Transverse colon (tissue), 4 donors: ENCODE measurements around the gene ARSG. TPM values are rescaled to one million over a fixed set of nuclear protein-coding genes. Genes with fewer than 3 reads are reported as not detected.

Source experiments
- DNase-seq: peaks from one replicate; pipeline ENCODE4 v3.0.0-alpha.2; 2019
- H3K27ac ChIP-seq, 4 donors: fragments of 200-600 bp; sonication (generic); 2 replicates each; pipeline ENCODE4 v1.5.1; 2016 to 2018; ENCODE audit warnings: inconsistent platforms in 4 of 4
- H3K27me3 ChIP-seq: fragments of 200-600 bp; sonication (generic); 2 replicates; pipeline ENCODE4 v1.5.1; 2017; ENCODE audit warnings: inconsistent platforms
- H3K36me3 ChIP-seq, 4 donors: fragments of 200-600 bp; sonication (generic); 2 replicates each; pipeline ENCODE4 v1.5.1; 2017 to 2019; ENCODE audit warnings: inconsistent platforms in 4 of 4
- H3K4me1 ChIP-seq, 4 donors: fragments of 200-600 bp; sonication (generic); 2 replicates each; pipeline ENCODE4 v1.5.1; 2017 to 2020; ENCODE audit warnings: inconsistent platforms in 4 of 4
- H3K4me3 ChIP-seq, 4 donors: fragments of 200-600 bp; sonication (generic); 1 replicate in 1 of 4; 2 replicates in 3 of 4; pipeline versions ENCODE4 v1.5.1 to v1.6.1; 2017 to 2019; ENCODE audit warnings: inconsistent platforms in 4 of 4
- H3K9me3 ChIP-seq, 2 donors: fragments of 200-600 bp; sonication (generic); 2 replicates each; pipeline ENCODE4 v1.5.1; 2017 to 2019; ENCODE audit warnings: inconsistent platforms in 2 of 2
- EP300 ChIP-seq: sonication (generic); formaldehyde crosslinking; IDR thresholded peaks from one replicate; pipeline ENCODE4 v1.6.1; 2017; ENCODE audit warnings: antibody characterized with exemption, low read depth
- POLR2A ChIP-seq: fragments of 450-650 bp; IDR thresholded peaks from one replicate; pipeline ENCODE4 v1.6.1; 2016; ENCODE audit warnings: antibody characterized with exemption, mild to moderate bottlenecking, moderate library complexity
- POLR2AphosphoS5 ChIP-seq, 3 donors: sonication (generic); formaldehyde crosslinking; IDR thresholded peaks; one replicate each; pipeline ENCODE4 v1.6.1; 2016; ENCODE audit warnings: antibody characterized with exemption in 3 of 3
- WGBS, 2 donors: methylation state at CpG; one replicate each; pipeline ENCODE4 v1.1.5; 2018; ENCODE audit warnings: low coverage in 1 of 2; 5-methylcytosine and 5-hydroxymethylcytosine counted together
- in situ Hi-C, 4 donors: fragments of 200-750 bp; cut with MboI; loops; one replicate each; pipeline versions ENCODE4 v1.15.0 to v1.15.1; 2017; ENCODE audit warnings: low sequenced_read_pairs in 3 of 4, low pct_ligation_motif_present in 1 of 4, low pct_unique_long_range_greater_than_20kb in 1 of 4
- intact Hi-C: fragments of 100-400 bp; cut with DNase I; formaldehyde crosslinking; loops from one replicate; pipeline ENCODE4 v1.15.1; 2023; ENCODE audit warnings: low total_unique reads
- total RNA-seq, 4 donors: library from RNA; depleted of rRNA; stranded (reverse); fragments of >200 nt; gene quantifications; one replicate each; pipeline ENCODE4 v1.1.0, GENCODE V29; 2016
- TF ChIP-seq, protein P1 (sequence below), 5 experiments: fragments of 200-600 bp in 3 of 5; fragments of 450-650 bp in 2 of 5; sonication (generic) in 3 of 5; IDR thresholded peaks; 1 replicate in 2 of 5; 2 replicates in 3 of 5; pipeline ENCODE4 v1.5.1; 2016 to 2017; ENCODE audit warnings: antibody characterized with exemption in 5 of 5, inconsistent platforms in 3 of 5, mild to moderate bottlenecking in 2 of 5, moderate library complexity in 1 of 5

The ARSG gene
- total RNA-seq, 4 donors from 2014 or later = 0.41 to 4.4 (median 1.6) TPM; not detected in 1

DNA sequence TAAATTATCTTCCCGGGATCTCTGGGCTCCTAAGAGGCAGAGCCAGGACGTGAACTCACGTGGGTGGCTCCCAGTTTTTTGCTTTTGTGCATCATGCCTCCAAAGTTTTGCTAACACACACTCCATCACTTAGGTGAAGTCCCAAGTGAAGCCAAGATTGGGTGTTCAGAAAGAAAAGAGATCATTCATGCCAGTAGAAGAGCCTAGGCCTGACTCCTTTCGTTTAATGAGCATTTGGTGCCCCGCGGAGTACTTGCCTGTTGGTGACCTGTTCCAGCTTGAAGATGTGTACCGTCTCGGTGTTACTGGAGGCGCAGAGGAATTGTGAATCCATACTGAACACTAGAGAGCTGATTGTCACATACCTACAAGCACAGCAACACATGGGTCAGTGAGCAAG lies 141.9 kb downstream of the ARSG start:
- peaks cover 0 to 69% (median 29%) of the 10 kb centered on the region in 4 donors for H3K36me3 ChIP-seq
- in situ Hi-C loops (loop anchor here in 2 of 4 donors (10.0 kb wide), 1 partner anchor 168 kb away; no protein-coding TSS in a partner anchor), intact Hi-C loops (loop anchor here (10.0 kb wide), 1 partner anchor 1972 kb away; no protein-coding TSS in a partner anchor)

DNA sequence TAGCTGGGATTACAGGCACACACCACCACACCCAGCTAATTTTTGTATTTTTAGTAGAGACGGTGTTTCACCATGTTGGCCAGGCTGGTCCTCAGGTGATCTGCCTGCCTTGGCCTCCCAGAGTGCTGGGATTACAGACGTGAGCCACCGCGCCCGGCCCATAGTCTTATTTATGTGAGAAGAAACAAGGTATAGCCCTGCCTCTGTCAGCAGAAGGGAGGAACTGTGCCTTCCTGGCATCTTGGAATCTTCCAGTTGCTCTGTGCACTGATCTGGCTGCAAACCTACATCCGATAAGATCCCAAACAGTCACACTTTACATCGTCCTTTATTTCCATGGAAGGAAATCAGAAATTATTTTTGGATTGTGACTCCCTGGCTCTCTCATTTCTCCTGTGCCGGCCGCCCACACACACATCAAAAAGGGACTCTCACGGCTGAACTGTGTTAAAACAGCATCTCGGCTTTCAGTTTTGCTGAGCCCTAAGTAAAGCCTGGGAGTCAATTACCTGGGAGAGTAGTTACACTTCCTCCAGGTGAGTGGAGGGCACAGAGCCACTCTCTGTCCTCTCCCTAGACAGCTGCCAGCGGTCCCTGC lies 142.7 kb downstream of the ARSG start:
- intact Hi-C loops = loop anchor here (10.0 kb wide), 1 partner anchor 1971 kb away; no protein-coding TSS in a partner anchor
- TF ChIP-seq POLR2AphosphoS5 (IDR thresholded peaks at IDR 0.05) (no peak), POLR2A (no peak), EP300 (no peak)
- TF ChIP-seq, protein P1, sequence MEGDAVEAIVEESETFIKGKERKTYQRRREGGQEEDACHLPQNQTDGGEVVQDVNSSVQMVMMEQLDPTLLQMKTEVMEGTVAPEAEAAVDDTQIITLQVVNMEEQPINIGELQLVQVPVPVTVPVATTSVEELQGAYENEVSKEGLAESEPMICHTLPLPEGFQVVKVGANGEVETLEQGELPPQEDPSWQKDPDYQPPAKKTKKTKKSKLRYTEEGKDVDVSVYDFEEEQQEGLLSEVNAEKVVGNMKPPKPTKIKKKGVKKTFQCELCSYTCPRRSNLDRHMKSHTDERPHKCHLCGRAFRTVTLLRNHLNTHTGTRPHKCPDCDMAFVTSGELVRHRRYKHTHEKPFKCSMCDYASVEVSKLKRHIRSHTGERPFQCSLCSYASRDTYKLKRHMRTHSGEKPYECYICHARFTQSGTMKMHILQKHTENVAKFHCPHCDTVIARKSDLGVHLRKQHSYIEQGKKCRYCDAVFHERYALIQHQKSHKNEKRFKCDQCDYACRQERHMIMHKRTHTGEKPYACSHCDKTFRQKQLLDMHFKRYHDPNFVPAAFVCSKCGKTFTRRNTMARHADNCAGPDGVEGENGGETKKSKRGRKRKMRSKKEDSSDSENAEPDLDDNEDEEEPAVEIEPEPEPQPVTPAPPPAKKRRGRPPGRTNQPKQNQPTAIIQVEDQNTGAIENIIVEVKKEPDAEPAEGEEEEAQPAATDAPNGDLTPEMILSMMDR (IDR thresholded peaks at IDR 0.05) = no peak

More for the DNA sequence above, 141.9 kb downstream of the ARSG start:
- DNase-seq = no peak
- no peaks in the 10 kb centered on the region for H3K9me3 ChIP-seq
- peaks cover 0 to 22% (median 13%) of the 10 kb centered on the region in 4 donors for H3K4me1 ChIP-seq
- TF ChIP-seq POLR2AphosphoS5 (IDR thresholded peaks at IDR 0.05) (no peak), POLR2A (no peak), EP300 (no peak)
- TF ChIP-seq, protein P1 (IDR thresholded peaks at IDR 0.05) = no peak
- no peak overlapping the region for H3K27ac ChIP-seq
- H3K27me3 ChIP-seq = no peaks in the 10 kb centered on the region
- 94 to 100% methylated on average over 2 to 9 of the region's 9 CpGs for WGBS, 2 donors
- H3K4me3 ChIP-seq = no peak overlapping the region

DNA sequence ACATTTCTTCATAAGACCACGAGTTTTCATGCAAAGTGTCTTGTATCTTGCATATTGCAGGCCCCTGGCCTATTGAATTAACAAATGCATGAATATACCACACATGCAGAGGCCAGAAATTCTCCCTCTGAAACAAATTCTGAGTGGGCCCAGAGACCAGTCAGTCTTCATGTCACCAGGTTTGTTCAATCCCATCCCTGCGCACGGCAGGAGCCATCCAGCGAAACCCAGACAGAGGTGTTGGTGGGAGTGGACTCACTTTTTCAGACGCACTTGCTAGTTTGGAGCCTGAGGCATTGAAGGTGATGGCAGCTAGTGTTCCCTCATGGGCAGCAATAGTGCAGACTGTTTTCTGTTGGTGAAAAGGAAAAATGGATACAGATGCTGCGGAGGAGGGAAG lies 144.1 kb downstream of the ARSG start:
- peaks cover 0 to 48% (median 21%) of the 10 kb centered on the region in 4 donors for H3K36me3 ChIP-seq
- intact Hi-C loops = loop anchor here (10.0 kb wide), 1 partner anchor 1969 kb away; no protein-coding TSS in a partner anchor
- in situ Hi-C loops = loop anchor here in 2 of 4 donors (10.0 kb wide), 1 partner anchor 171 kb away; no protein-coding TSS in a partner anchor
- WGBS, 2 donors = 89 to 90% methylated on average over 6 of the region's 6 CpGs
- H3K4me1 ChIP-seq = peaks cover 0 to 30% (median 16%) of the 10 kb centered on the region in 4 donors
- no peak overlapping the region for H3K4me3 ChIP-seq
- H3K27ac ChIP-seq = no peak overlapping the region
- TF ChIP-seq POLR2AphosphoS5 (IDR thresholded peaks at IDR 0.05) (no peak), EP300 (no peak), POLR2A (no peak)
- TF ChIP-seq, protein P1 (IDR thresholded peaks at IDR 0.05) = no peak
- no peaks in the 10 kb centered on the region for H3K9me3 ChIP-seq
- H3K27me3 ChIP-seq = no peaks in the 10 kb centered on the region
- DNase-seq = no peak

More for the DNA sequence above, 142.7 kb downstream of the ARSG start:
- Histone ChIP-seq H3K27ac (no peak overlapping the region), H3K9me3 (no peaks in the 10 kb centered on the region), H3K36me3 (peaks cover 0 to 61% (median 27%) of the 10 kb centered on the region in 4 donors), H3K4me3 (no peak overlapping the region), H3K27me3 (no peaks in the 10 kb centered on the region), H3K4me1 (peaks cover 0 to 30% (median 16%) of the 10 kb centered on the region in 4 donors)
- 80 to 94% methylated on average over 1 to 12 of the region's 12 CpGs for WGBS, 2 donors
- in situ Hi-C loops = loop anchor here in 2 of 4 donors (10.0 kb wide), 1 partner anchor 169 kb away; no protein-coding TSS in a partner anchor
- no peak for DNase-seq
